HG03457 (cell line): Measurements from ENCODE around the gene COX20.

Experiments
- ATAC-seq: cut with Tn5 transposase; IDR thresholded peaks from one replicate; pipeline ENCODE4 v1.9.1; 2021; ENCODE audit warnings: moderate number of reproducible peaks; ENCODE audit not compliant: unreplicated experiment

Gene COX20

DNA sequence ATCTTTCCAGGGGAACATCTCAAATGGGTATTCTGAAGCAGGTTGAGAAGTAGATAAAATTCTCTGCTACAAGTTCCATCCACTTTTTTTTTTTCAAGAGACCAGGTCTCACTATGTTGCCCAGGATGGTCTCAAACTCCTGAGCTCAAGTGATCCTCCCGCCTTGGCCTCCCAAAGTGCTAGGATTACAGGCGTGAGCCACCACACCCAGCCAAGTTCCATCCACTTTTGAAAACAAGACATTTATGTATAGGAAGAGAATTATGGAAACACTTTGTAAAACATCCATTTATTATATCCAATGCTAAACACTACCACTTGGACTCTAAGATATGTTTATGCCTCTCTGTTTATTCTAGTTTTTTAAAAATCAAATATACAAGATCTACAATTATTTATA is 15.4 kb downstream of the COX20 start:
- ATAC-seq = no peak

DNA sequence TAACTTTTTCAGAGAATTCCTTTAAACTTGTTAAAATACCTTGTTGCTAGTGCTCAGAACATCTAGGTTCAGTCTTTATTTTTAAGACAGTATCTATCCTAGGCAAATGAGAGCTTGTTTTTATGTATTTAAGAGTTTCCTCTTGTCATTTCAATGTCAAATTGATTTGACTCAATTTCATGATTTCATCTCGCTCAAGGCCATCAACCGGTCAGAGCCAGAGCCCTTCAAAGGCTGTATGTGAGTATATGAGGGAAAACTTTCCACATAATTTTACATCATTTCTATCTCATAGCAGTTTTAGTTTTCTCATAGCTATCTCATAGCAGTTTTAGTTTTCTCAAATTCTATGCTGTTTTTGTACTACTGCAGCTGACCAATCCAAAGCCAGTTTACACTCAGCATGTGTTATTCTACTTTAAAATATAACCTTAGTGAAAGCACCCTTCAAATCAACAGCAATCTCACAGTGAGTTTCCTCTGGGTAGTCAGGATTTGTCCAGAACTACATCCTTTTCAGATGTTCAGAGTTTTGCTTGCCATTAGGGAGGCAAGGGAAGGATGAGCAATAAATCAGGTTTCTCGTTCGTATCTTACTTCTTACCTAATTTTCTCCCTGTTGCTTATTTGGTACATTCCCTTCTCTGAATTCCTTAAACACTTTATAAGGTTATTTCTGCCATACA is 16.2 kb downstream of the COX20 start:
- no peak for ATAC-seq

DNA sequence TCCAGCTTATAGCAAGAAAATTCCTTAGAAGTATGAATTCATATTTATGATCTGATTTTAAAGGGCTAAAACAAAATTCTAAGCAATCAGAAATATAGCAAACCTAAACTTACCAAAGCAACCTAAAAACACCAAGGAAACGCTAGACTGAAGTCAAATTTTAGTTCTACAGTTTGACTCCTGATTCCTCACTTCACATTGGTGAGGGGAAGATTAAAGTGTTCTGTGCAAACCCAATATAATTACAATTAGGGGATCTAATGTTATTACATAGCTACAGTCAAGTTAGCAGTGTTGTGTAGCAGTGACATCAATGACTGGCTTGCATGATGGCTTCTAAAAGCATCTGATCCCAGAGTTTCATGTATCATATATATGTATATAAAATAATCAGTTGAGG is 17.2 kb downstream of the COX20 start:
- ATAC-seq = no peak

DNA sequence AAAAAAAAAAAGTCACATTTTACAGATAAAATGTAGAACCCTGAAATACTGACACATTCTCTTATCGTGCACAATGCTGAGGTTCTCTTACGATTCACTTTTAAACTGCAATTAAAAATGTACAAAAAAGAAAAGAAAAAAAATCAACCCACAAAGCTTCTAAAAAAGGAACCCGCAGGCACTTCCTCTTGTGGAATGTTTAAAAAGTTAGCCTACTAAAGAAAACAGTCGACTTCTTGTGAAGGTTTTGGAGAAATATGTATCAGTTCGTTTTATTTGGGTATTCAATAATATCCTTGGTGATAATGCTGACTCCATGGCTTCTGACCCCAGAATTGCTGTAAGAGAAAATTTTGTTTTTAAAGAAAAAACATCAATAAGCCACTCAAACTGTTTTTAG is 18.7 kb downstream of the COX20 start:
- no peak for ATAC-seq

DNA sequence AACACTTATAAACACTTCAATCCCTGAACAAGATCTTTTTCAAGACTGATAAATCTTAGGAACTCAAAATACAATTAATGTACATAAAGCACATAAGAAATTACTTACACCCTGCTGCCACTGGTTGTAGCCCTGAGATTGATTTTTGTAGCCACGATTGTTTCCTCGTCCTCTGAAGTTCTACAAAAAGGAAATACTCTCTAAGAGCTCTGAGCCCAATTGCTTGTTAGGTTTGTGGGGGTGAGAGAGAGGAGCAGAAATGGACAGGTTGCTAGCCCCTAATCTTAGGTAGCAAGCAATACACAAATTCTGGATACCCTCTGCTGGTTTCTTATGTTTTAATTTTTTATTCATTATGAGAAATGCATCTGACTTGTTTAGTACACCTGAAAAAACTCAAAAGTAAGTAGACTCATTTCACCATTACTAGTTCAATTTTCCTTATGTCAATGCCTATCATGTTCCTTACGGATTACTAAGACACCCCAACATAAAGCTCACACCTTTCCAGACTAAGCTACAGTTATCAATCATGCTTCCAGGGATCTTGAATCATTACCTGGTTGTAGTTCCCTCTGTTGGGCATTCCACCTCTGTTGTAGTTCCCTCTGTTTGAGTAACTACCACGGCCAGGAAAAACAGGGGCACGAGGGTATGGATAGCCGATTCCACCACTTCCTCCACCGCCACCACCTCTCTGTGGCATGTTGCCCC is 19.6 kb downstream of the COX20 start:
- ATAC-seq = no peak

DNA sequence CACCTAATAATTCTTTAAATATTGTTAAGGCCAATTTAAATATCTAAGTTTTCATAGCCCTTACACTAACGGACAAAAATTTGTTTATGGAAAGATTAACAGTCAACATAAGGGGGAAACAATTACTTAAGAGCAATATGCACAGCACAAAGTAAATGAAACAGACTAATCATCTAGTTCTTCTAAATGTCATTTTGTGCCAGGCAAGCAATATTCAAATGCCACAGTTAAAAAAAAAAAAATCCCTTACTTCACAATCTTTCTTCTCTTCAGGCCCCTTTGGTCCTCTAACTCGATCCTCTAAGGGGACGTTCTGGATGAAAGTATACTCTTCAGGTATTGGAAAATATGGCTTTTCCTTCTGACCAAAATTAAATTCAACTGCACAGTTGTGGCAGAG is 22.3 kb downstream of the COX20 start:
- no peak for ATAC-seq

DNA sequence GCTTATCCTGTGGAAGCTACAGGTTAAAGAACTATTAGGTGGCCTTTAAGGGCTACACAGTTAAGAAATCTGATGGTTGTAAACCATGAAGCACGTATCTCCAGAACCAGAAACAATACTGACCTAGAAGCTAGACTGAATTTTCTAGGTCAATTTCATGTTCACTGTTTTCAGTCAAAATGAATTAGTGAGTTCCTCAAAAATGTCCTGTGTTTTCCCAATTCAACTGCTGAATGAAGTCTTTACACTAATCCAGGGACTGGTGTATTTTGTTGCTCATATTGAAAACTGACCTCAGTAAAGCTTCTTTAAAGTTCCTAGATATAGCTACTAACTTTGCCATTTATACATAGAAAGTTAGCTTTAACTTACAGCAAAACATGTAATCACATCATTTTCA is 22.9 kb downstream of the COX20 start:
- no peak for ATAC-seq

DNA sequence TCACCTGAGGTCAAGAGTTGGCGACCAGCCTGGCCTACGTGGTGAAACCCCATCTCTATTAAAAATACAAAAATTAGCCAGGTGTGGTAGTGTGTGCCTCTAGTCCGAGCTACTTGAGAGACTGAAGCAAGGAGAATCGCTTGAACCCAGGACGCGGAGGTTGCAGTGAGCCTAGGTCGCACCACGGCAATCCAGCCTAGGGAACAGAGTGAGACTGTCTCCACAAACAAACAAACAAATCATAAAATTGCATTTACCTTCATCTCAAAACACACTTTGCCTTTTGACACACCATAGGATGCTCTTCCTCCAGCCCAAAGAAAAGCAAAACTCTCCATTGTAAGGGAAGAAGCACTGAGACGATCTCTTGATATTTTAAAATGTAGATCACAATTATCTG is 24.6 kb downstream of the COX20 start:
- ATAC-seq = no peak

DNA sequence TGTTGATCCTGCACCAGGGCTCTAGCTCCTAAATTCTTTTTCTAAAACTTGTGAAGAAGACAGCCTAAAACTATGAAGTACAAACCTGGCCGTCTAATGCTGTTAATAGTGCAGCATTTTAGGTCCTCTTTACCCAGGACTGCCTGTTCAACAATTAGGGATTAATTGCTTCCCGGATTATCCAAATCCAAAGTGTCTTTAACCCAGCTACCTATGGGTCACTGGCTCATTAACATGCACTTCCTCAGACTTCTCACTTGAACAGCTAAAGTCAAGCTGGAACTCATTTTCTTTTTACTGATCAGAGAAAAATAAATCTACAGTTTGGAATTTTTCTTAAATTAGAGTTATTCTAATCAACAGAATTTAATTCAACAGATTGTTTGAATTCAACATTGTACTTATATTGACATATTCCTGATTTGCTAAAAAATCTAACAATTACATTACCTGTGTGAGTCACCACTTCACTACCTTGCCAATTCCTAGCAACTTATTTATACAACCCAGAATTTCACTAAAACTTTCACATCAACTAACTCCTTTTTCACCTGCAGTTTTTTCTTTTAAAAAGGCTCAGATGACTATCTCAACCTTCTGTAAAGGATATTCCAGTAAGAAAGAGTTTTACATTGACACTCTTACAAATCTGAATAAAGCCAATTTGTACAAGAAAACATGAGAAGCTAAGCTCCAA is 25.6 kb downstream of the COX20 start:
- no peak for ATAC-seq

DNA sequence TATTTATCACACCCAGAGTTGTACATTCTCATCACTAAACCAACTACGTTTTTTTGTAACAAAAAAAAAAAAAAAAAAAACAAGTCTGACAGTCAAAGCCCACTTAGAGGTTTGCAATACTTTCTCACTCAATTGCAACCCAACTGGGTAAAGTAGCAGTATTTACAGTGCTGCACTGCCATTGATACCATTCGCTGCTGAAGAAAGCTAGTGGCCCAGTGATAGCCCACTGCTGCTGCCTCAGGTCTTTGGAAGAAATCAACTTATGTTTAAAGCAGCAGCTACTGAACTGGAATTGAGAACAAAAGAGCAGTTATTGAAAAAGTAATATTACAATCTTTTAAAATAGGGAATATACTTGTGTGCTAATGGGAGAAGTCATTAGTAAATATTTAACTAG is 26.2 kb downstream of the COX20 start:
- no peak for ATAC-seq

DNA sequence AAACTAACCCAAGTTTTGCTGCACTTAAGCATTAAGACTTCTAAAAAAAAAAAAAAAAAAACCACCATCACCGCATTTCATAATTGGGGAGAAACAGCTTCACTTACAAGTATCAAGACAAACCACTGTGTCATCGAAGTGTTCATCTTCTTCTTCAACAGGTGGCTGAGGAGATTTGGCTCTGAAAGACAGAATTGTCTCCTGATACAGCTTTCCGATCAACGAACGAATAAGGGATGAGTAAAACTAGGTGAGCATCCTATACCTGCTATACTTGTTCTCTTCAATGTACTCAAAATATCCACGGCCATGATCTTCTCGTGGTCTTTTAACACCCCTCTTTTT is 26.9 kb downstream of the COX20 start:
- no peak for ATAC-seq

DNA sequence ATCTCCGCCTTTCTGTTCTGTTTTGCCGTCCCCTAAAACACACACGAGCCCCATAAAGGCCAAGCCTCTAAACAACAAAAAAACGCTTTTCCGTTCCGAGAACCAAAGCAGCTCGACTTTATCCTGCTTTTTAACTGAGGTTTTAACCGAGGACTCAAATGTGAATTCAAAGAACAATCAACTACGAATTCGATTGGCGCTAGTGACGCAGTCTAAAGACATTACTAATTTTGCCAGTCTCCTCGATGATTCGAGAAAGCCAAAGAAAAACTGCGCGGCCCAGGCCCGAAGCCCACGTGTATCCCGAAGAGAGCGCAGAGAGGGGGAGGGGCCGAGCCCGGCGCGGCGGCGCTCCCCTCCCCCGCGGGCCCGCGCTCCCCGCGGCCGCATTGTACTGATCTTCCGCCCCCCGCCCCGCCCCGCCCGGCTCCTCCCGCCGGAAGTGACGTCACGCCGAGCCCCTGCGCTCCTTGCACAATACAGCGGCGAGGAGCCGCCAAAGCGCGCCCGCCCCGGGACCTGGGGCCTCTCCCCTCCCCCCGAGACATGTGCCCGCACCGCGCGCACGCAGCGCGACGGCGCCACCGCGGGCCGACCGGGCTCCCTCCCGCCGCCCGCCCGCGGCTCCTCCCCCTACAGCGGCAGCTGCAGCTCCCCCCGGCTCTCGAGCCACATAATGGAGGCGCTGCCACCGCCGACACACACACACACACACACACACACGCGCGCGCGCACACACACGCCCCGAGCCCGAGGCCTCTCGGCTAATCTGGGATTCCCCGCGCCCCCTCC is 27.4 kb downstream of the COX20 start:
- peak; percentile 42 for ATAC-seq

DNA sequence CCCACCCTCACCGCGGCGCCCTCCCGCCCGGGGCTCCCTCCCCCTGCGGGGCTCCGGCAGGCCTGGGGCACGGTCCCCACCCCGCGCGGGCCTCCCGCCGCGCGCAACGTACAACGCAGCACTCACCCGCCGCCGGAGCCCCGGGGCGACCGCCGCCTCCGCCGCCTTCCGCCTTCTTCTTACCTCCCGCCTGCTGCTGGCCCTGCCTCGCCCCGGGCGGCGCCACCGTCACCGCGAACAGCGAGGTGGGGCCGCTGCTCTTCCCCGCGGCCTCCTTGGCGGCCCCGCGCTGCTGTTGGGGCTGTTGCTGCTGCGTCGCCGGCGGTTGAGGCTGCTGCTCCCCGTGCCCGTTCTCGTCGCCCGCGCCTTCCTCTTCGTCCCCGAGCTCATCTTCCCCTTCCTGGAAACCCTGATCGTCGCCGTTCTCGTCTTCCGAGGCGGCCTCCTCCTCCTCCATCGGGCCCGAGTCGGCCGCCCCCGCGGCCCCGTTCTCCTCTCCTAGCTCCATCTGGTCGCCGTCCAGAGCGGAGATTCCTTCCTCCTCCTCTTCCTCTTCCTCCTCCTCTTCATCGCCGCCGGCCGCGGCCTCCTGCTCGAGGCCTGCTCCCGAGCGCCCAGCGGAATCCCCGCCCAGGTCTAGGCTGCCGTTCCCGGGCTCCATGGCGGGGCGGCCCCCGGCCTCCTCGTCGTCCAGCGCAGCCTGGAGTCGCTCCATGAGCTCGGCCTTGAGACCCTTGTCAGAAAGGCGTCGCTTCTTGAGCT is 28.2 kb downstream of the COX20 start:
- peak; percentile 19 for ATAC-seq

DNA sequence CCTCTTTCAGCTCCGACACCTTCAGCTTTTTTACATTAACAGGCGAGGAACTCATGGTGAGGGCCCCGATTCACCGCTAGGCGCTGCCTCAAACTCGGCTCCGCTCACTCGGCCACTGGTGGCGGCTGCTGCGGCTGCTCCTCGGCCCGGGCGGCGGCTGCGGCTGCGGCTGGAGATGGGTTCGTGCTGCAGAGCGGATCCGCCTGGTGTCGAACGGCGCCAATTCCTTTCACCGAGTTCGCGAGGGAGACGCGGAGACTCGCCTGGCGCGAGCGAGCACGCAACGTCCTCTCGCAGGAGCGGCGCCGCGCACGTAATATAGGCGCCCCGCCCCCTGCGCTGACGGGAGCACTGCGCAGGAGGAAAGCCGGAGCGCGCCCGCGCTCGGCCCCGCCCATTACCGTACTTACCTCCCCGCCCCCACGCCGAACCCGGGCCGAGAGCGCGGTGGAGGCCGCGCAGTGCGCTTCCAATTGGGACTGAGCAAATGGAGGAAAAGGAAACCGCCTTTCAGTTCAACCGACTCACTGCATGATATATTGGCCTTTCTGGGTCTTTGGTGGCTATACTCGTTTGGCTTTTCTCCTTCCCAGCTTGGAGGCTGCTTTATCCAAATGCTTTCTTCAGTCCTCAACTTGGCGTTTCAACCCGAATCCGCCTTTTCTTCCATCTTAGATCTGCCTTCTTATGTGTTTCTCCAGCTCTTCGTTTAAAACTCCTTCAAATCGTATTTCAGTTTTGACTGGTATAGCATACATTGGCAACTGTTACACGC is 29.0 kb downstream of the COX20 start, which contains the start of gene HNRNPU:
Gene HNRNPU, minus strand, starts transcription at position 291 of the 775 bp plus-strand sequence. Its CDS starts 236 bp downstream, at position 55.
- ATAC-seq = peak; percentile 44

DNA sequence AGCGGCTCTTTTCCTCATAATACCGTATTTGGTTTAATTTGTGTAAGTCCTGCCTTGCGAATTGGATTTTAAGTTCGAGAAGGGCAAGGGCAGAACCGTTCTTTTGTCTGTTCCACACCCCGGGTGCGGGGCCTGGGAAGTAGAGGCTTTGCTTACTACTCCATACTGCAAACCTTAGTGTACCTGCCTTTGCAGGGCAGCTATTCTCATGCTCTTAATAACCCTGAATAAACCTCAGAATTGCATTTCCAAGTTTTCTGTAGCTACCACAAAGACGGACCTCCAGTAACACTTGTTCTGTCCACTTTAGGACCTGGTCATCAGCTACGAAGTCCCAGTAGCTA is 29.5 kb downstream of the COX20 start:
- ATAC-seq = no peak

DNA sequence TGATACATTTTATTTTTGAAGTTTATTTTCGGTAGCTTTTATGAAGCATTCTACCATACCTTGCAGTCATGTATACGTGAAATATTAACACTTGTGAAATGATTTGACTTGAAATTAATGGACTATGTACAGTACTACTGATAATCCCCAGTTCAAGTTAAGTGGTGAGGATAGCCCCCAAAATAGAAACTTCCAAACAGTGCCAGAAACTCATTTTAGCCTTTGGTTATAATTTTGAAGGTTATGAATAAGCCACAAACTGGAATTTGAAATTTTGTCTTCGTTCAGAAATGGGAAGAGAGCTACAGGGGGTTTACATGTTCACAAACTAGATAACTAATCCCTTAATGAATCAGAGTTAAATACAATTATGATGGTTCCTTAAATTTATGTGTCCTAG is 30.4 kb downstream of the COX20 start:
- no peak for ATAC-seq

DNA sequence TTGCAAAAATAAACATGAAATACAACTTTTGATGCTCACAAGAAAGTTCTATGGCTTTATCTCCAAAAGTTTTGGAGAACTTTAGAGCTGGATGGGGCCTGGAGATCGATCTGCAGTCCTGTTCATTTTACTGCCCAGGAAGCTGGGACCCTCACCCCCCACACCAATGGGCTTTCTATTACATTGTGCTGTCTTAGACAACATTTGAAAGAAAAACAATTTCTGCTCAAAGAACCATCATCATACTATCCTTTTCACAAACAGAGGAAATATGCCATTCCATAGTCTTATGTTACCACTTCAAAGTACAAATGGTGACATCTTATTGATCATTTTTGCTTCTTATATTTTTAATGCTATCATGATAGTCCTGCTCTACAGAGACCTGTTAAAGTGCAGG is 30.9 kb downstream of the COX20 start:
- ATAC-seq = no peak

DNA sequence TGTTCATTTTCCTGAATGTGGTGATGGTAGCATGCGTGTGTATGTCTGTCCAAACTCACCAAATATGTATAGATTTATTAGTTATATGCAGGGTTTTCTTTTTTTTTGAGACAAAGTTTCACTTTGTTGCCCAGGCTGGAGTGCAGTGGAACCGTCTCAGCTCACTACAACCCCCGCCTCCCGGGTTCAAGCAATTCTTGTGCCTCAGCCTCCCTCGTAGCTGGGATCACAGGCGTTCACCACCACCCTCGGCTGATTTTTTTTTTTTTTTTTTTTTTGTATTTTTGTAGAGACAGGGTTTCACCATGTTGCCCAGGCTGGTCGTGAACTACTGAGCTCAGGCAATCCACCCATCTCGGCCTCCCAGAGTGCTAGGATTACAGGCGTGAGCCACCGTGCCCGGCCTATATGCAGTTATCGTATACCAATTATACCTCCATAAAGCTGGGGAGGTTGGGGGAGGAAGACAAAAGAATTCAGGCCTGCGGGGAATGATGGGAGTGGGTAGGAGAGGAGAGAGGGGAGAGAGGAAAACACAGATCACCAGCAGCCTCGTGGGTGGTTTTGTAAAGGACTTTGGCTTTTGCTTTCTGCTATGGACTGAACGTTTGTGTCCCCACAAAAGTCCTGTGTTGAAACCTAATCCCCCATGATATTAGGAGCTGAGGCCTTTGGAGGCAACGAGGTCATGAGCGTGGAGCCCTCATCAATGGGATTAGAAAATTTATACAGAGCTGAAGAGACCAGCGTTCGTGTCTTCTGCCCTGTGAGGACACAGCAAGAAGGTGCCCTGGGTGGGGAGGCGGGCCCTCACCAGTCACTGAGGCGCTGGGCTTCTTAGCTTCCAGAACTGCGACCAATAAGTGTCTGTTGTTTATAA is 33.3 kb downstream of the COX20 start:
- no peak for ATAC-seq

DNA sequence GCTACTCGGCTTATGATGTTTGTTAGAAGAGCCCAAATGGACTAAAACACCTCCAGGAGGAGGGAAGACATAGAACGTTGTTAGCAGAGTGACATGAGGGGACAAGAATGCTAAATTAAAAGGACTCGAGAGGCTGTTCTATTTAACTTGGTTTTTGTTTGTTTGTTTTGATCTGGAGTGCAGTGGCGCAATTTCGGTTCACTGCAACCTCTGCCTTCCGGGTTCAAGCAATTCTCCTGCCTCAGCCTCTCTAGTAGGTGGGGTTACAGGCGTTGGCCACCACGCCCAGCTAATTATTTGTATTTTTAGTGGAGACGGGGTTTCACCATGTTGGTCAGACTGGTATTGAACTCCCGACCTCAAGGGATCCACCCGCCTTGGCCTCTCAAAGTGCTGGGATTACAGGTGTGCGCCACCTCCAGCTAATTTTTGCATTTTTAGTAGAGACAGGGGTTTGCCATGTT is 33.9 kb downstream of the COX20 start:
- no peak for ATAC-seq
